ENCODE data around the gene MAN1A1.

The MAN1A1 gene

GRCh38 chr6:119230160-119230559 lies 119.4 kb downstream of the MAN1A1 start:
- no peak for DNase-seq

- DNase-seq, result no peak
These were observed 122.2 kb downstream of the MAN1A1 start for GRCh38 chr6:119227377-119227776.

GRCh38 chr6:119226089-119226488 lies 123.5 kb downstream of the MAN1A1 start:
- no peak for DNase-seq

- no peak for DNase-seq
These were observed 125.4 kb downstream of the MAN1A1 start for GRCh38 chr6:119224095-119224701.

GRCh38 chr6:119220452-119220851 lies 129.1 kb downstream of the MAN1A1 start:
- DNase-seq, result no peak

- DNase-seq, result no peak
These were observed 131.0 kb downstream of the MAN1A1 start for GRCh38 chr6:119218548-119218947.

- DNase-seq, result no peak
These were observed 133.5 kb downstream of the MAN1A1 start for GRCh38 chr6:119215885-119216590.

- DNase-seq, result no peak
These were observed 134.3 kb downstream of the MAN1A1 start for GRCh38 chr6:119215309-119215708.

- DNase-seq, result no peak
These were observed 139.0 kb downstream of the MAN1A1 start for GRCh38 chr6:119210596-119210995.

- no peak for DNase-seq
These were observed 139.9 kb downstream of the MAN1A1 start for GRCh38 chr6:119209452-119210205.

GRCh38 chr6:119207971-119208725 lies 141.4 kb downstream of the MAN1A1 start:
- no peak for DNase-seq

- no peak for DNase-seq
These were observed 142.2 kb downstream of the MAN1A1 start for GRCh38 chr6:119207327-119207726.

- peak in 1 of 5 donors; percentile 3 for DNase-seq
These were observed 143.5 kb downstream of the MAN1A1 start for GRCh38 chr6:119205911-119206618.

- DNase-seq, result no peak
These were observed 144.8 kb downstream of the MAN1A1 start for GRCh38 chr6:119204719-119205118.

GRCh38 chr6:119201480-119201879 lies 148.1 kb downstream of the MAN1A1 start:
- DNase-seq, result no peak

- no peak for DNase-seq
These were observed 148.9 kb downstream of the MAN1A1 start for GRCh38 chr6:119200512-119201175.

- DNase-seq, result no peak
These were observed 152.3 kb downstream of the MAN1A1 start for GRCh38 chr6:119197271-119197670.

- DNase-seq, result no peak
These were observed 152.8 kb downstream of the MAN1A1 start for GRCh38 chr6:119196715-119197114.

- no peak for DNase-seq
These were observed 153.7 kb downstream of the MAN1A1 start for GRCh38 chr6:119195848-119196247.

GRCh38 chr6:119195204-119195603 lies 154.4 kb downstream of the MAN1A1 start:
- no peak for DNase-seq

- DNase-seq, result no peak
These were observed 155.9 kb downstream of the MAN1A1 start for GRCh38 chr6:119193707-119194106.

GRCh38 chr6:119192200-119192599 lies 157.4 kb downstream of the MAN1A1 start:
- no peak for DNase-seq
